HepG2 (cell line): Measurements from ENCODE around the gene SH3GL1. TPM values are rescaled to one million over a fixed set of nuclear protein-coding genes. Genes with fewer than 3 reads are reported as not detected.

ENCODE experiments used
- ARHGAP35 ChIP-seq: sonication (generic); formaldehyde crosslinking; IDR thresholded peaks from 2 replicates; pipeline ENCODE4 v1.9.0; 2022; ENCODE audit warnings: mild to moderate bottlenecking, inconsistent platforms, moderate library complexity, missing genetic modification reagents, borderline replicate concordance
- CBX5 ChIP-seq: sonication (generic); formaldehyde crosslinking; IDR thresholded peaks from 2 replicates; pipeline ENCODE4 v1.4.0; 2020; ENCODE audit warnings: missing genetic modification reagents, borderline replicate concordance
- FOSL2 ChIP-seq: sonication (generic); formaldehyde crosslinking; IDR thresholded peaks from 2 replicates; pipeline ENCODE4 v1.4.0; 2020; ENCODE audit warnings: missing genetic modification reagents
- HINFP ChIP-seq: sonication (generic); formaldehyde crosslinking; IDR thresholded peaks from 2 replicates; pipeline ENCODE4 v1.4.0; 2020; ENCODE audit warnings: low read depth, mild to moderate bottlenecking, missing genetic modification reagents
- MYC ChIP-seq: sonication (generic); formaldehyde crosslinking; IDR thresholded peaks from 2 replicates; pipeline ENCODE4 v1.9.0; 2021; ENCODE audit warnings: missing genetic modification reagents, borderline replicate concordance
- NCOR1 ChIP-seq: fragments of 200-600 bp; sonication (generic); IDR thresholded peaks from 2 replicates; pipeline ENCODE4 v1.7.0; 2017; ENCODE audit warnings: antibody characterized with exemption, low read length, borderline replicate concordance
- NFIC ChIP-seq: IDR thresholded peaks from 2 replicates; pipeline ENCODE4 v1.6.1; 2012; ENCODE audit warnings: mild to moderate bottlenecking, low read length, inconsistent platforms
- SALL2 ChIP-seq: sonication (generic); formaldehyde crosslinking; IDR thresholded peaks from 2 replicates; pipeline ENCODE4 v1.8.1; 2023; ENCODE audit warnings: mild to moderate bottlenecking, missing genetic modification reagents, inconsistent platforms
- SOX6 ChIP-seq, 2 experiments: fragments of 450-650 bp in 1 of 2; sonication (generic) in 1 of 2; formaldehyde crosslinking in 1 of 2; IDR thresholded peaks; 2 replicates each; pipeline versions ENCODE4 v1.4.0 to v1.6.1; 2017 to 2020; ENCODE audit warnings: antibody characterized with exemption in 1 of 2, mild to moderate bottlenecking in 1 of 2, missing genetic modification reagents in 1 of 2
- TBL1XR1 ChIP-seq: fragments of 150-350 bp; IDR thresholded peaks from 2 replicates; pipeline ENCODE4 v1.6.1; 2014; ENCODE audit warnings: borderline replicate concordance, low read length; ENCODE audit not compliant: partially characterized antibody
- ZBTB2 ChIP-seq: sonication (generic); formaldehyde crosslinking; IDR thresholded peaks from 2 replicates; pipeline ENCODE4 v1.8.0; 2022; ENCODE audit warnings: low read depth, missing genetic modification reagents
- ZGPAT ChIP-seq: IDR thresholded peaks from 2 replicates; pipeline ENCODE4 v1.6.1; 2016; ENCODE audit warnings: mild to moderate bottlenecking
- ZIK1 ChIP-seq: sonication (generic); formaldehyde crosslinking; IDR thresholded peaks from 2 replicates; pipeline ENCODE4 v1.5.0; 2020; ENCODE audit warnings: mild to moderate bottlenecking, low read depth, missing genetic modification reagents, borderline replicate concordance
- ZKSCAN8 ChIP-seq: IDR thresholded peaks from 2 replicates; pipeline ENCODE4 v1.6.1; 2016; ENCODE audit warnings: borderline replicate concordance, missing genetic modification reagents, missing compliant biosample characterization
- ZNF263 ChIP-seq: sonication (generic); formaldehyde crosslinking; IDR thresholded peaks from 2 replicates; pipeline ENCODE4 v1.4.0; 2020; ENCODE audit warnings: missing genetic modification reagents
- ZNF282 ChIP-seq: fragments of 450-650 bp; IDR thresholded peaks from 2 replicates; pipeline ENCODE4 v1.6.1; 2018; ENCODE audit not compliant: partially characterized antibody
- ZNF550 ChIP-seq: sonication (generic); formaldehyde crosslinking; IDR thresholded peaks from 2 replicates; pipeline ENCODE4 v1.4.0; 2020; ENCODE audit warnings: mild to moderate bottlenecking, missing genetic modification reagents, borderline replicate concordance
- ZNF567 ChIP-seq: sonication (generic); formaldehyde crosslinking; IDR thresholded peaks from 2 replicates; pipeline ENCODE4 v1.8.1; 2023; ENCODE audit warnings: mild to moderate bottlenecking, missing genetic modification reagents, borderline replicate concordance
- ZNF644 ChIP-seq: IDR thresholded peaks from 2 replicates; pipeline ENCODE4 v1.6.1; 2016; ENCODE audit warnings: low read depth
- ZNF704 ChIP-seq: sonication (generic); formaldehyde crosslinking; IDR thresholded peaks from 2 replicates; pipeline ENCODE4 v1.8.1; 2023; ENCODE audit warnings: mild to moderate bottlenecking, inconsistent platforms, moderate library complexity, missing genetic modification reagents, borderline replicate concordance
- ZNF709 ChIP-seq: sonication (generic); formaldehyde crosslinking; IDR thresholded peaks from 2 replicates; pipeline ENCODE4 v1.5.0; 2020; ENCODE audit warnings: mild to moderate bottlenecking, missing genetic modification reagents
- ZNF784 ChIP-seq: sonication (generic); formaldehyde crosslinking; IDR thresholded peaks from 2 replicates; pipeline ENCODE4 v1.5.1; 2020; ENCODE audit warnings: missing genetic modification reagents, mild to moderate bottlenecking, borderline replicate concordance
- polyA plus RNA-seq, 8 experiments: library from polyadenylated mRNA; depleted of rRNA in 3 of 8; stranded (reverse) in 7 of 8; unstranded in 1 of 8; fragments of >200 nt; fragmentation: Illumina TruSeq in 4 of 8; extraction: Trizol in 4 of 8; gene quantifications; 2 replicates each; pipeline versions ENCODE4 v1.2.1 to v1.2.3, GENCODE V29; 2011 to 2016; ENCODE audit warnings: low read depth in 4 of 8, missing spikeins in 1 of 8, mixed read lengths in 1 of 8; ENCODE audit not compliant: insufficient read depth in 1 of 8
- total RNA-seq, 5 experiments: library from RNA; depleted of rRNA; stranded (reverse); fragments of >200 nt; fragmentation: Illumina TruSeq; extraction: Trizol; gene quantifications; 2 replicates each; pipeline ENCODE4 v1.2.3, GENCODE V29; 2016; ENCODE audit warnings: low read depth in 1 of 5

Gene SH3GL1
- total and polyA plus RNA-seq, 2 of the 13 experiments (the other 11 are each of a cell fraction or from before 2014, with no cell fraction given) = 33.0 to 45.1 TPM

GRCh38 chr19:4400135-4400936 lies at the start of gene SH3GL1 (continued):
- TF ChIP-seq ZNF282 (no peak), FOSL2 (CRISPR knock-in tag) (peak; percentile 73), NFIC (no peak), ZKSCAN8 (CRISPR knock-in tag) (no peak), TBL1XR1 (peak; percentile 53), ZBTB2 (peak; percentile 81), ZNF550 (CRISPR knock-in tag) (no peak), ZNF784 (CRISPR knock-in tag) (0 out of 2 replicates have a peak, but pooled peaks have one; percentile 25), ZNF567 (0 out of 2 replicates have a peak, but pooled peaks have one; percentile 37), ZIK1 (CRISPR knock-in tag) (no peak), ZGPAT (CRISPR knock-in tag) (peak; percentile 75; the same call in 1 of the 2 replicates), HINFP (0 out of 2 replicates have a peak, but pooled peaks have one; percentile 35), ZNF644 (no peak), ARHGAP35 (CRISPR knock-in tag) (no peak), SALL2 (CRISPR knock-in tag) (no peak), NCOR1 (no peak), ZNF704 (CRISPR knock-in tag) (no peak), SOX6 (IDR thresholded peaks at IDR 0.05) (no peak), SOX6 (CRISPR knock-in tag; IDR thresholded peaks at IDR 0.05) (peak; percentile 39), CBX5 (CRISPR knock-in tag) (peak; percentile 96), ZNF263 (no peak), ZNF709 (CRISPR knock-in tag) (no peak), MYC (CRISPR knock-in tag) (peak; percentile 80; the same call in 1 of the 2 replicates)
